GM19238 (cell line): Measurements from ENCODE around the gene BAHCC1.

Experiments used
- DNase-seq: peaks from one replicate; pipeline ENCODE4 v3.0.0; 2011; ENCODE audit warnings: low spot score; ENCODE audit not compliant: insufficient read length

The BAHCC1 gene

GRCh38 chr17:81489998-81490992, 95.0 kb downstream of the BAHCC1 start:
- DNase-seq: no peak

DNA sequence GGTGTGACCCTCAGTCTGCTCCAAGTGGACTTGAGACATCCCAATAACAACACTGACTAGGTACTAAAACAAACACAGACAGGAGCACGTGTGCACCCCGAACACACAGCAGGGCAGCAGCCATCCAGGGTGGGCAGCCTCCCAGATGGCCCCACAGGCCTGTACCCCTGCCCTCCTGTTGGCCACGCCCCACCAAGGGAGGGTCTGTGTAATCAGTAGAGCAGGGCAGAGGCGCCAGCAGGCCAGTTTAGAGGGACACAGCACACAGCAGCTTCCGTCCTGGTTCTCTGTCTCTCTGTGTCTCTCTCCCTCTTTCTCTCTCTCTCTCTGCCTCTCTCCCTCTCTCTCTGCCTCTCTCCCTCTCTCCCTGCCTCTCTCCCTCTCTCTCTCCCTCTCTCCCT, 95.9 kb downstream of the BAHCC1 start:
- DNase-seq: no peak

DNA sequence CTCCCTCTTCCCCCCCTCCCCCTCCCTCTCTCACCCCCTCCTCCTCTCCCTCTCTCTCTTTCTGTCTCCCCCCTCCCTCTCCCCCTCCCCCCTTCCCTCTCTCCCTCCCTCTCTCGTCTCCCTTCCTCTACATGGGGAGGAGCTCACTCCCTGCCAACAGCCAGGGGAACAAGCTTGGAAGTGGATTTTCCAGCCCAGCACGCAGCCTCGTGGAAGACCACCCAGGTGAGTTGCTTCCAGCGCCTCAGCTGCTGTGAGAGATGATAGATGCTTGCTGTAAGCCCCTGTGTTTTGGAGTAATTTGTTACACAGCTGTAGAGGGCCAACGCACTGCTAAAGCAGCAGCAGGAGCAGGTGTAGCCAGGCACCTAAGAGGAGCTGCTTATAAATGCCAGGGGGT, 96.5 kb downstream of the BAHCC1 start:
- no peak for DNase-seq

- DNase-seq: no peak
These were observed 96.9 kb downstream of the BAHCC1 start for GRCh38 chr17:81492202-81492601.

GRCh38 chr17:81492706-81493105, 97.4 kb downstream of the BAHCC1 start:
- no peak for DNase-seq

- DNase-seq: no peak
These were observed 98.2 kb downstream of the BAHCC1 start for GRCh38 chr17:81493198-81494038.

GRCh38 chr17:81494626-81495377, 99.5 kb downstream of the BAHCC1 start:
- no peak for DNase-seq

GRCh38 chr17:81498953-81499600, 103.8 kb downstream of the BAHCC1 start:
- DNase-seq: no peak

DNA sequence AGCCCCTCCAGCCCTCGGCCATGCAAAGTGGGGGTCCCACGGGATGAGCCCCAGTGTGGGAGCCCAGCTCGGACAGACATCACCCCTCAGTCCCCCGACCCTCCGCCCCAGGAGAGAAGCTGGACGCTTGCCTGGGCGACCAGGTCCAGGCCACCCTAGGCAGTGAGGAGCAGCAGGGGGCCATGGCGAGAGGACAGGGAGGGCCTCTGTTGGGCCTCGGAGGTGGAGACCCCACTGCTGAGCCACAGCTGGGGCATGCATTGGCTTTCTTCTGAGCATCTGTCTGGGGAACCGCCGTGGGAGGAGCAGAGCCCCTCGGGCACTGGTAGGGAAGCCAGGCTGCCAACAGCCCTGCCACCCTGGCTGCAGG, 104.3 kb downstream of the BAHCC1 start:
- no peak for DNase-seq

- no peak for DNase-seq
These were observed 104.8 kb downstream of the BAHCC1 start for GRCh38 chr17:81500047-81500446.

- no peak for DNase-seq
These were observed 107.3 kb downstream of the BAHCC1 start for GRCh38 chr17:81502471-81503017.

DNA sequence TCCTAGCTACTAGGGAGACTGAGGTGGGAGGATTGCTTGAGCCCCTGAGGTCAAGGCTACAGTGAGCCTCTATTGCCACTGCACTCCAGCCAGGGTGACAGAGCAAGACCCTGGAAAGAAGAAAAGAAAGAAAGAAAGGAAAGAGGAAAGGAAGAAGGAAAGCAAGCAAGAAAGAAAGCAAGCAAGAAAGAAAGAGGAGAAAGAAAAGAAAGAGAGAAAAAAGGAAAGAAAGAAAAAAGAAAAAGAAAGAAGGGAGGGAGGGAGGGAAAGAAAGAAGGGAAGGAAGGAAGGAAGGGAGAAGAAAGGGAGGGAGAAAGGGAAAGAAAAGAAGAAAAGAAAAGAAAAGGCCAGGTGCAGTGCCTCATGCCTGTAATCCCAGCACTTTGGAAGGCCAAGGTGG, 108.4 kb downstream of the BAHCC1 start:
- DNase-seq: no peak

GRCh38 chr17:81508639-81509206, 113.5 kb downstream of the BAHCC1 start:
- DNase-seq: no peak

DNA sequence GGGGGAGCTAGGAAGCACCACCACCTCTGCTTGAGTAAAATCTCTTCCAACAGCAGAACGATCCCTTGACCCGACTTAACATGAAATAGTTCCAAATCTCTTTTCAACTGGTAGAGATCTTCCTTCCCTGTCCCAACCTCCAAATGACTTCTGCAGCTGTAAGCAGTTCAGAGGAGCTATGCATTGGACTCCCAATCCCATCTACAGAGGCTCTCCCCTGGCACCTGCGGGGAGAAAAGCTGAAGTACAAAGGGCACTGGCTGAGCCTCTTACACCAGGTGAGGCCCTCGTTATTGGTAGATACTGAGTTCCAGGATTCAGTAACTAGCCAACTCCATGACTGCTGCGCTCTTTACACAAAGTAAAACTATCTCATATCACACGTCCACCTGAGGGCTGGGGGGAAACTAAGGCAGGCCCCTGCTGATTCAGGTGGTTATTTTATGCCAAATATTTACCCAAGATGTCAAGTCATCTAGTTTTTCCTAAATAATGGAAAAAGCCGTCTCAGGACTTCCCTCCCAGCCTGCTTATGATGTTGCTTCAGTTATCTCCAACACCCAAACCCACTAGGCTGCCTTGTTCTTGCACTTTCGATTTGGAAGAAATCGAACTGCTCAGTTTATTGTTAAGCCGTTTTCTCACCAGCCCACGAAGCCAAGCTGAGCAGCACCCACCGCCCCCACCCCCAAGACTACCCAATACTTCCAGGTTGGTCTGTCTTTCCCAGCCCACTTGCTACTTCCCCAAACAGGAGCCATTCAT, 114.1 kb downstream of the BAHCC1 start:
- DNase-seq: no peak

GRCh38 chr17:81509972-81510784, 114.9 kb downstream of the BAHCC1 start:
- no peak for DNase-seq

DNA sequence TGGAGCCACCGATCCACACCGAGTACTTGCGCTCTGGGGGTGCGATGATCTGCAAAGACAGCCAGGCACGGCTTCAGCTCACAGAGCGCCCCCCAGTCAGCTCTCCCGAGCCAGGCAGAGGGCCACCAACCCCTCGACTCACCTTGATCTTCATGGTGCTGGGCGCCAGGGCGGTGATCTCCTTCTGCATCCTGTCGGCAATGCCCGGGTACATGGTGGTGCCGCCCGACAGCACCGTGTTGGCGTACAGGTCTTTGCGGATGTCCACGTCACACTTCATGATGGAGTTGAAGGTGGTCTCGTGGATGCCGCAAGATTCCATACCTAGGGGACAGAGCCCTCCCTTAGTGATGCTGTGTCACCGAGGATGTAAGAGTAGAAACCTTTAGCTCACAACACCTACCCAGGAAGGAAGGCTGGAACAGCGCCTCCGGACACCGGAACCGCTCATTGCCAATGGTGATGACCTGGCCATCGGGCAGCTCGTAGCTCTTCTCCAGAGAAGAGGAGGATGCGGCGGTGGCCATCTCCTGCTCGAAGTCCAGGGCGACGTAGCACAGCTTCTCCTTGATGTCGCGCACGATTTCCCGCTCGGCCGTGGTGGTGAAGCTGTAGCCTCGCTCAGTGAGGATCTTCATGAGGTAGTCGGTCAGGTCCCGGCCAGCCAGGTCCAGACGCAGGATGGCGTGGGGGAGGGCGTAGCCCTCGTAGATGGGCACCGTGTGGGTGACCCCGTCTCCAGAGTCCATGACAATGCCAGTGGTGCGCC, 115.7 kb downstream of the BAHCC1 start:
- DNase-seq: no peak

GRCh38 chr17:81511554-81511803, 116.2 kb downstream of the BAHCC1 start:
- no peak for DNase-seq

DNA sequence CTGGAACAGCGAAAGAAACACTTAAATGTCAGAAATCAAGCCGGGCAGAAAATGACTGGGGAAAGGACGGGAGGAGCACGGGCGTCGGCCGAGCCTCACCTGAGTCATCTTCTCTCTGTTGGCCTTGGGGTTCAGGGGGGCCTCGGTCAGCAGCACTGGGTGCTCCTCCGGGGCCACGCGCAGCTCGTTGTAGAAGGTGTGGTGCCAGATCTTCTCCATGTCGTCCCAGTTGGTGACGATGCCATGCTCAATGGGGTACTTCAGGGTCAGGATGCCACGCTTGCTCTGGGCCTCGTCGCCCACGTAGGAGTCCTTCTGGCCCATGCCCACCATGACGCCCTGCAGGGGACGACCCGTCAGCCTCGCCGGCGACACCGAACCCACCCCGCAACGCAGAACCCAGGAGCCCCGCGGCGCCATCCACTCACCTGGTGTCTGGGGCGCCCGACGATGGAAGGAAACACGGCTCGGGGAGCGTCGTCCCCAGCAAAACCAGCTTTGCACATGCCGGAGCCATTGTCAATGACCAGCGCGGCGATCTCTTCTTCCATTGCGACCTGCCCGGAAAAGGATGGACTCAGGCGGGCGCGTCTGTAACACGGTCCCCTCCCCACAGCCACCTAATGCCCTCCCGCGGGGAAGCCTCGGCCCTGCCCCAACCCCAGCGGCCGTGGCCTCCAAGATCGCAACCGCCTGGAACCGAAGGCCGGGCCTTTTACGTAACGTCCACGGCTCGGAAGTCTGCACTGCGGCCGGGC, 116.7 kb downstream of the BAHCC1 start:
- no peak for DNase-seq
